ENCODE data around the gene BIRC2. TPM values are rescaled to one million over a fixed set of nuclear protein-coding genes. Genes with fewer than 3 reads are reported as not detected.
"Not testable (repeated sequence)": the region's sequence is repeated elsewhere in the genome, so short reads cannot be mapped to it uniquely, and the experiment has no call there.

BIRC2 gene
- total and polyA plus RNA-seq, 2 donors from 2014 or later = 34.0 to 42.4 TPM

DNA sequence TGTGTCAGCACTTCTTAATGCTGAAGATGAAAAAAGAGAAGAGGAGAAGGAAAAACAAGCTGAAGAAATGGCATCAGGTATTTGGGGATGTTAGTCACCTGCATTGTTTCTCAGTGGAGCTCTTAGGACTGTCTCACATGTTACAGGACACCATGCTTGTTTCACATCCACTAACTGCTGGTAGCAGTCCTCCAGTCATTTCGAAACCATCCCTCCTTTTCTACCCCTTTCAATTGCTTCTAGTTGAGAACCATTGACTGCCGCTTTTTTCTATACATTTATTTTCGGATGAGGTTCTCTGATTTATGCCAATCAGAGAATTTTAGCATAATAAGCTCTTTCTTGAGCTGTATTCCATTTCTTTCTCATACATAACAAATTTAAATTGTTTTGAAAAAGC is 21.5 kb downstream of the BIRC2 start:
- H3K27me3 ChIP-seq (ENCODE audit: control insufficient read depth, insufficient read depth, low read length) = no peaks in the 10 kb centered on the region
- H3K27ac ChIP-seq (ENCODE audit: low read depth in 2 of 2, low read length in 2 of 2) = no peak overlapping the region
- H3K4me3 ChIP-seq (ENCODE audit: low read length in 3 of 3) = no peak overlapping the region
- intact Hi-C loops (cut with DNase I) = loop anchor here (10.0 kb wide), 1 partner anchor 126 kb away; no protein-coding TSS in a partner anchor
- TF ChIP-seq, protein P1, sequence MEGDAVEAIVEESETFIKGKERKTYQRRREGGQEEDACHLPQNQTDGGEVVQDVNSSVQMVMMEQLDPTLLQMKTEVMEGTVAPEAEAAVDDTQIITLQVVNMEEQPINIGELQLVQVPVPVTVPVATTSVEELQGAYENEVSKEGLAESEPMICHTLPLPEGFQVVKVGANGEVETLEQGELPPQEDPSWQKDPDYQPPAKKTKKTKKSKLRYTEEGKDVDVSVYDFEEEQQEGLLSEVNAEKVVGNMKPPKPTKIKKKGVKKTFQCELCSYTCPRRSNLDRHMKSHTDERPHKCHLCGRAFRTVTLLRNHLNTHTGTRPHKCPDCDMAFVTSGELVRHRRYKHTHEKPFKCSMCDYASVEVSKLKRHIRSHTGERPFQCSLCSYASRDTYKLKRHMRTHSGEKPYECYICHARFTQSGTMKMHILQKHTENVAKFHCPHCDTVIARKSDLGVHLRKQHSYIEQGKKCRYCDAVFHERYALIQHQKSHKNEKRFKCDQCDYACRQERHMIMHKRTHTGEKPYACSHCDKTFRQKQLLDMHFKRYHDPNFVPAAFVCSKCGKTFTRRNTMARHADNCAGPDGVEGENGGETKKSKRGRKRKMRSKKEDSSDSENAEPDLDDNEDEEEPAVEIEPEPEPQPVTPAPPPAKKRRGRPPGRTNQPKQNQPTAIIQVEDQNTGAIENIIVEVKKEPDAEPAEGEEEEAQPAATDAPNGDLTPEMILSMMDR (IDR thresholded peaks at IDR 0.05; ENCODE audit: borderline replicate concordance, extremely low read depth, insufficient read depth) = no peak
- H3K9ac ChIP-seq (ENCODE audit: low read length in 3 of 3) = no peak overlapping the region
- DNase-seq (no peak), FAIRE-seq (no peak)
- no peaks in the 10 kb centered on the region for H3K9me3 ChIP-seq (ENCODE audit: control insufficient read depth in 2 of 3, insufficient read depth in 1 of 3, low read length in 3 of 3)
- H3K4me1 ChIP-seq (ENCODE audit: control insufficient read depth in 2 of 3, insufficient read depth in 2 of 3, low read depth in 1 of 3, low read length in 3 of 3) = no peaks in the 10 kb centered on the region
- H3K36me3 ChIP-seq (ENCODE audit: control insufficient read depth in 2 of 3, insufficient read depth in 3 of 3, low read length in 3 of 3) = peaks cover 2 to 25% (median 19%) of the 10 kb centered on the region in 3 donors

GRCh38 chr11:102374633-102375424 is 27.8 kb downstream of the BIRC2 start:
- H3K9me3 ChIP-seq (ENCODE audit: control insufficient read depth in 2 of 3, insufficient read depth in 1 of 3, low read length in 3 of 3); DNase-seq; intact Hi-C loops (cut with DNase I); H3K9ac ChIP-seq (ENCODE audit: low read length in 3 of 3); H3K4me3 ChIP-seq (ENCODE audit: low read length in 3 of 3); H3K27ac ChIP-seq (ENCODE audit: low read depth in 2 of 2, low read length in 2 of 2); H3K4me1 ChIP-seq (ENCODE audit: control insufficient read depth in 2 of 3, insufficient read depth in 2 of 3, low read depth in 1 of 3, low read length in 3 of 3); FAIRE-seq; H3K27me3 ChIP-seq (ENCODE audit: control insufficient read depth, insufficient read depth, low read length): not testable (repeated sequence)
- H3K36me3 ChIP-seq (ENCODE audit: control insufficient read depth in 2 of 3, insufficient read depth in 3 of 3, low read length in 3 of 3) = peaks cover 4 to 36% (median 17%) of the 10 kb centered on the region in 3 donors

GRCh38 chr11:102375720-102376399 is 28.8 kb downstream of the BIRC2 start:
- Histone ChIP-seq H3K4me1 (ENCODE audit: control insufficient read depth in 2 of 3, insufficient read depth in 2 of 3, low read depth in 1 of 3, low read length in 3 of 3) (no peaks in the 10 kb centered on the region), H3K27me3 (ENCODE audit: control insufficient read depth, insufficient read depth, low read length) (no peaks in the 10 kb centered on the region), H3K9me3 (ENCODE audit: control insufficient read depth in 2 of 3, insufficient read depth in 1 of 3, low read length in 3 of 3) (no peaks in the 10 kb centered on the region), H3K27ac (ENCODE audit: low read depth in 2 of 2, low read length in 2 of 2) (no peak overlapping the region), H3K36me3 (ENCODE audit: control insufficient read depth in 2 of 3, insufficient read depth in 3 of 3, low read length in 3 of 3) (peaks cover 4 to 46% (median 19%) of the 10 kb centered on the region in 3 donors), H3K4me3 (ENCODE audit: low read length in 3 of 3) (no peak overlapping the region), H3K9ac (ENCODE audit: low read length in 3 of 3) (no peak overlapping the region)
- FAIRE-seq = no peak
- DNase-seq = no peak
- intact Hi-C loops (cut with DNase I) = no loop called here
- TF ChIP-seq, protein P1 (IDR thresholded peaks at IDR 0.05; ENCODE audit: borderline replicate concordance, extremely low read depth, insufficient read depth) = no peak

DNA sequence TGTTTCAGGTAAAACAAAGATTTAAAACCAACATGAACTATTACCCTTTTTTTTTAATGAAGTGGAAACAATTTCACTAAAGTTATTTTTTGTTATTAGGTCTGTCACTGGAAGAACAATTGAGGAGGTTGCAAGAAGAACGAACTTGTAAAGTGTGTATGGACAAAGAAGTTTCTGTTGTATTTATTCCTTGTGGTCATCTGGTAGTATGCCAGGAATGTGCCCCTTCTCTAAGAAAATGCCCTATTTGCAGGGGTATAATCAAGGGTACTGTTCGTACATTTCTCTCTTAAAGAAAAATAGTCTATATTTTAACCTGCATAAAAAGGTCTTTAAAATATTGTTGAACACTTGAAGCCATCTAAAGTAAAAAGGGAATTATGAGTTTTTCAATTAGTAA is 30.9 kb downstream of the BIRC2 start:
- no peak overlapping the region for H3K4me3 ChIP-seq (ENCODE audit: low read length in 3 of 3)
- intact Hi-C loops (cut with DNase I) = no loop called here
- no peaks in the 10 kb centered on the region for H3K4me1 ChIP-seq (ENCODE audit: control insufficient read depth in 2 of 3, insufficient read depth in 2 of 3, low read depth in 1 of 3, low read length in 3 of 3)
- DNase-seq (no peak), FAIRE-seq (no peak)
- TF ChIP-seq, protein P1 (IDR thresholded peaks at IDR 0.05; ENCODE audit: borderline replicate concordance, extremely low read depth, insufficient read depth) = no peak
- peaks cover 4 to 55% (median 23%) of the 10 kb centered on the region in 3 donors for H3K36me3 ChIP-seq (ENCODE audit: control insufficient read depth in 2 of 3, insufficient read depth in 3 of 3, low read length in 3 of 3)
- H3K27me3 ChIP-seq (ENCODE audit: control insufficient read depth, insufficient read depth, low read length) = no peaks in the 10 kb centered on the region
- H3K27ac ChIP-seq (ENCODE audit: low read depth in 2 of 2, low read length in 2 of 2) = no peak overlapping the region
- H3K9me3 ChIP-seq (ENCODE audit: control insufficient read depth in 2 of 3, insufficient read depth in 1 of 3, low read length in 3 of 3) = no peaks in the 10 kb centered on the region
- H3K9ac ChIP-seq (ENCODE audit: low read length in 3 of 3) = no peak overlapping the region

All from kidney (tissue), 14 donors.